HG02610 (cell line): ENCODE results near the gene PEG3.

Experiments
- ATAC-seq: cut with Tn5 transposase; IDR thresholded peaks from one replicate; pipeline ENCODE4 v1.9.1; 2021; ENCODE audit warnings: mild to moderate bottlenecking, moderate library complexity; ENCODE audit not compliant: unreplicated experiment

Gene PEG3

GRCh38 chr19:56839652-56840450 is 675 bp downstream of the PEG3 start:
- no peak for ATAC-seq

- ATAC-seq = no peak
Measured at GRCh38 chr19:56838909-56839651, 1.4 kb downstream of the PEG3 start.

- no peak for ATAC-seq
Measured at GRCh38 chr19:56838024-56838908, 2.3 kb downstream of the PEG3 start.

GRCh38 chr19:56837492-56838023 is 3.0 kb downstream of the PEG3 start:
- no peak for ATAC-seq

GRCh38 chr19:56837004-56837403 is 3.5 kb downstream of the PEG3 start:
- no peak for ATAC-seq

GRCh38 chr19:56836059-56836458 is 4.5 kb downstream of the PEG3 start:
- no peak for ATAC-seq

- ATAC-seq = no peak
Measured at GRCh38 chr19:56835401-56835800, 5.1 kb downstream of the PEG3 start.

GRCh38 chr19:56834564-56835375 is 5.8 kb downstream of the PEG3 start:
- no peak for ATAC-seq

- ATAC-seq = no peak
Measured at GRCh38 chr19:56832352-56832928, 8.1 kb downstream of the PEG3 start.

- ATAC-seq = no peak
Measured at GRCh38 chr19:56831255-56831654, 9.3 kb downstream of the PEG3 start.

GRCh38 chr19:56829596-56829995 is 10.9 kb downstream of the PEG3 start:
- ATAC-seq = no peak

- ATAC-seq = no peak
Measured at GRCh38 chr19:56827708-56828107, 12.8 kb downstream of the PEG3 start.

GRCh38 chr19:56823956-56824355 is 16.6 kb downstream of the PEG3 start:
- ATAC-seq = no peak

- ATAC-seq = no peak
Measured at GRCh38 chr19:56823417-56823816, 17.1 kb downstream of the PEG3 start.

GRCh38 chr19:56822755-56823154 is 17.8 kb downstream of the PEG3 start:
- ATAC-seq = no peak

- ATAC-seq = no peak
Measured at GRCh38 chr19:56821675-56822074, 18.9 kb downstream of the PEG3 start.

GRCh38 chr19:56821209-56821608 is 19.3 kb downstream of the PEG3 start:
- ATAC-seq = no peak

- ATAC-seq = no peak
Measured at GRCh38 chr19:56819166-56819565, 21.4 kb downstream of the PEG3 start.

- no peak for ATAC-seq
Measured at GRCh38 chr19:56814656-56815055, 25.9 kb downstream of the PEG3 start.

GRCh38 chr19:56813531-56813930 is 27.0 kb downstream of the PEG3 start:
- no peak for ATAC-seq
